ENCODE results near the gene CEP57L1.

GRCh38 chr6:109060571-109060970, 34.7 kb upstream of the CEP57L1 start:
- TF ChIP-seq CTCF (IDR thresholded peaks at IDR 0.05) (no peak), TCF7L2 (IDR thresholded peaks at IDR 0.05; ENCODE audit: low read depth, low read length) (no peak), SIN3A (IDR thresholded peaks at IDR 0.05; ENCODE audit: borderline replicate concordance, insufficient read depth, low read depth, low read length) (no peak), POLR2AphosphoS5 (IDR thresholded peaks at IDR 0.05; ENCODE audit: low read depth, low read length) (no peak)

Data from Panc1 (cell line).